Ascending aorta (tissue), 2 donors: Measurements from ENCODE around the gene PTGFRN. TPM values are rescaled to one million over a fixed set of nuclear protein-coding genes. Genes with fewer than 3 reads are reported as not detected.

Experiments
- DNase-seq, 2 donors: peaks; one replicate each; pipeline ENCODE4 v3.0.0-alpha.2; 2019; ENCODE audit warnings: low spot score in 2 of 2
- H3K27ac ChIP-seq, 2 donors: fragments of 200-600 bp; sonication (generic); one replicate each; pipeline ENCODE4 v1.5.1; 2016 to 2017; ENCODE audit warnings: mild to moderate bottlenecking in 1 of 2
- H3K27me3 ChIP-seq: fragments of 200-600 bp; sonication (generic); one replicate; pipeline ENCODE4 v1.5.1; 2017
- H3K36me3 ChIP-seq, 2 donors: fragments of 200-600 bp; sonication (generic); one replicate each; pipeline ENCODE4 v1.5.1; 2016
- H3K4me1 ChIP-seq, 2 donors: fragments of 200-600 bp; sonication (generic); one replicate each; pipeline ENCODE4 v1.5.1; 2016 to 2017; ENCODE audit warnings: mild to moderate bottlenecking in 1 of 2
- H3K4me3 ChIP-seq, 2 donors: fragments of 200-600 bp; sonication (generic); one replicate each; pipeline ENCODE4 v1.5.1; 2016 to 2017; ENCODE audit warnings: mild to moderate bottlenecking in 1 of 2
- H3K9me3 ChIP-seq, 2 donors: fragments of 200-600 bp; sonication (generic); one replicate each; pipeline ENCODE4 v1.5.1; 2016
- CTCF ChIP-seq, 3 experiments: fragments of 200-600 bp in 2 of 3; fragments of 450-650 bp in 1 of 3; sonication (generic) in 2 of 3; IDR thresholded peaks; one replicate each; pipeline ENCODE4 v1.5.1; 2016 to 2019; ENCODE audit warnings: antibody characterized with exemption in 3 of 3, mild to moderate bottlenecking in 1 of 3, moderate library complexity in 1 of 3
- intact Hi-C: fragments of 100-400 bp; cut with DNase I; formaldehyde crosslinking; loops from one replicate; pipeline ENCODE4 v1.15.1; 2023
- total RNA-seq: library from RNA; depleted of rRNA; stranded (reverse); fragments of >200 nt; gene quantifications from one replicate; pipeline ENCODE4 v1.1.0, GENCODE V29; 2016

PTGFRN gene
- total RNA-seq, 1 donor from 2014 or later = 11.2 TPM

- intact Hi-C loops = no loop called here
- H3K27me3 ChIP-seq = no peaks in the 10 kb centered on the region
These were observed 13.7 kb downstream of the PTGFRN start for GRCh38 chr1:116923421-116923820.

GRCh38 chr1:116927049-116927798 lies 17.5 kb downstream of the PTGFRN start:
- H3K27ac ChIP-seq = no peak overlapping the region

More at GRCh38 chr1:116923421-116923820, 13.7 kb downstream of the PTGFRN start:
- Histone ChIP-seq H3K36me3 (no peaks in the 10 kb centered on the region), H3K4me3 (no peak overlapping the region), H3K9me3 (no peaks in the 10 kb centered on the region), H3K4me1 (no peaks in the 10 kb centered on the region), H3K27ac (no peak overlapping the region)
- TF ChIP-seq CTCF (IDR thresholded peaks at IDR 0.05) = no peak
- peak in 1 of 2 donors; percentile 48 for DNase-seq

GRCh38 chr1:116929961-116930592 lies 20.4 kb downstream of the PTGFRN start:
- H3K36me3 ChIP-seq = no peaks in the 10 kb centered on the region
- no peaks in the 10 kb centered on the region for H3K27me3 ChIP-seq
- H3K4me3 ChIP-seq = no peak overlapping the region
- intact Hi-C loops = no loop called here
- H3K27ac ChIP-seq = no peak overlapping the region
- H3K4me1 ChIP-seq = no peaks in the 10 kb centered on the region
- no peaks in the 10 kb centered on the region for H3K9me3 ChIP-seq
- DNase-seq = no peak
- no peak for TF ChIP-seq CTCF (IDR thresholded peaks at IDR 0.05)

More at GRCh38 chr1:116927049-116927798, 17.5 kb downstream of the PTGFRN start:
- Histone ChIP-seq H3K4me3 (no peak overlapping the region), H3K4me1 (no peaks in the 10 kb centered on the region), H3K9me3 (no peaks in the 10 kb centered on the region), H3K27me3 (no peaks in the 10 kb centered on the region), H3K36me3 (no peaks in the 10 kb centered on the region)
- no peak for TF ChIP-seq CTCF (IDR thresholded peaks at IDR 0.05)
- intact Hi-C loops = no loop called here
- DNase-seq = no peak

- Histone ChIP-seq H3K9me3 (no peaks in the 10 kb centered on the region), H3K36me3 (no peaks in the 10 kb centered on the region), H3K27ac (no peak overlapping the region), H3K4me3 (no peak overlapping the region), H3K4me1 (no peaks in the 10 kb centered on the region), H3K27me3 (no peaks in the 10 kb centered on the region)
- intact Hi-C loops = no loop called here
- TF ChIP-seq CTCF (IDR thresholded peaks at IDR 0.05) = no peak
- DNase-seq = no peak
These were observed 21.6 kb downstream of the PTGFRN start for GRCh38 chr1:116931016-116931918.

GRCh38 chr1:116933606-116934515 lies 24.1 kb downstream of the PTGFRN start:
- no peaks in the 10 kb centered on the region for H3K27me3 ChIP-seq
- no peak for DNase-seq
- no peak for TF ChIP-seq CTCF (IDR thresholded peaks at IDR 0.05)
- intact Hi-C loops = no loop called here
- no peaks in the 10 kb centered on the region for H3K9me3 ChIP-seq
- no peak overlapping the region for H3K4me3 ChIP-seq
- no peak overlapping the region for H3K27ac ChIP-seq
- no peaks in the 10 kb centered on the region for H3K36me3 ChIP-seq
- H3K4me1 ChIP-seq = no peaks in the 10 kb centered on the region
